H7 (cell line): Measurements from ENCODE around the gene TTC33. TPM values are rescaled to one million over a fixed set of nuclear protein-coding genes. Genes with fewer than 3 reads are reported as not detected.

Experiments
- DNase-seq: peaks from one replicate; pipeline ENCODE4 v3.0.0; 2012
- H3K27me3 ChIP-seq: 2 replicates; pipeline ENCODE4 v1.6.0; 2011; ENCODE audit warnings: mild to moderate bottlenecking, low read length; ENCODE audit not compliant: control insufficient read depth, insufficient read depth
- H3K36me3 ChIP-seq: replicated peaks from 2 replicates; pipeline ENCODE4 v1.5.1; 2011; ENCODE audit warnings: low read length; ENCODE audit not compliant: control insufficient read depth, insufficient read depth
- H3K4me3 ChIP-seq: 2 replicates; pipeline ENCODE4 v1.5.1; 2011; ENCODE audit warnings: low read depth, mild to moderate bottlenecking, control low read depth, low read length, moderate library complexity; ENCODE audit not compliant: insufficient read depth
- total RNA-seq: library from RNA; depleted of rRNA; stranded (reverse); fragments of >200 nt; shearing (Covaris generic); gene quantifications from 2 replicates; pipeline ENCODE4 v1.2.3, GENCODE V29; 2014

The TTC33 gene
- total RNA-seq, 1 experiment from 2014 or later: 7.8 TPM

DNA sequence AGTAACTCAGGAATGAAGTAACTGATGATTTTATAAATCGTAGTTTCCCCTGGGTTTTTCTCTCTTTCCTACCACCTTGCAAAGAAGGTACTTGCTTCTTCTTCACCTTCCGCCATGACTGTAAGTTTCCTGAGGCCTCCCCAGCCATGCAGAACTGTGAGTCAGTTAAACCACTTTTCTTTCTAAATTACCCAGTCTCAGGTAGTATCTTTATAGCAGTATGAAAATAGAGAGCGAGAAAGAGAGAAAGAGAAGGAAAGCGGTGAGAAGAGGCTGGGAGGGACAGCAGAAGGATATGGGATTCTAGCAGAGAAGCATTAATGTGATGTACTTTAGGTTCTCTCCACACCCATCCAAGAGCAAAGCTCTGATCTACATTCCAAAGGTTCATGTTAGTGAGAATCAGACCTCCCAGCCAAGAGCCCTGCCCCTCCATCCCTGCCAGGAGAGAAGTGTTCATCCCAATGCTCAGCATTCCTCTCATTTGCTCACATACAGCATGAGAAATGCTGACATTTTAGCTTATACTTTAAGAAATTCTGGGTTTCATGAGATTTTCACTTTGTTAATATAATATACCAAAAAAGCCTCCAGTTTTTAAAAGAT, 261.0 kb downstream of the TTC33 start:
- Histone ChIP-seq H3K36me3 (no peaks in the 10 kb centered on the region), H3K27me3 (no peaks in the 10 kb centered on the region), H3K4me3 (no peak overlapping the region)
- no peak for DNase-seq

DNA sequence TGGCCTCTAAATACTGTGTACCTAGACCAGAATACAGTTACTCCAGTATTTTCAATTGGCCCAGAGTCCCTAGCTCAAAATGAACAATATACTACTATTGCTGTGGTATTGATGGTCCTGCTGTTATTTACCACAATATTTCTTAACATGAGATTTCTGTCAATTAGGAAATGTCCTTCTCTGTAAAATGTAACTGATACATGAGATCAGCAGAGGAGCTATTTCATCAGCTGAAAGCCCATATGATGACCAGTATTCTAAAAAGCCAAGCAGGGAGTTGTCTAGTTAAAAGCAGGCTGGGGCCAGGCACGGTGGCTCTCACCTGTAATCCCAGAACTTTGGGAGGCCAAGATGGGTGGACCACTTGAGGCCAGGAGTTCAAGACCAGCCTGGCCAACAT, 263.7 kb downstream of the TTC33 start:
- no peak for DNase-seq
- Histone ChIP-seq H3K4me3 (no peak overlapping the region), H3K27me3 (no peaks in the 10 kb centered on the region), H3K36me3 (no peaks in the 10 kb centered on the region)

DNA sequence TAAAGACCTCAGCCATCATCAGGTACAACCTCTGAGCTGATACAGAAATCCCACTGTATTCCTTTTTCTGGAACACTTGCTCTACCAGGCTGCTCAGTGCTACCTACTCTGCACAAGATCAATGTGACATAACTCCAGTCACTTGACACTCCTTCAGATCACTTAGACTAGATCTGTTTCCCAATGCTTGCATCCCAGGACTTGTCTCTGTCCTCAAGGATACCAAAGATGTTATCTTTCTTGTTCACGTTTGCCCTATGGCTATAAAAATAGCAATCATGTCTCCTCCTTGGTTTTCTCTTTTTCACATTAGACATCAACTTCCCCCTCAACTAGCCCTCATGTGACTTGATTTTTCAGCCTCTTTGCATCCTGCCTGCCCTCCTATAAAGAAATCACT, 264.1 kb downstream of the TTC33 start:
- DNase-seq: no peak
- Histone ChIP-seq H3K27me3 (no peaks in the 10 kb centered on the region), H3K36me3 (no peaks in the 10 kb centered on the region), H3K4me3 (no peak overlapping the region)

DNA sequence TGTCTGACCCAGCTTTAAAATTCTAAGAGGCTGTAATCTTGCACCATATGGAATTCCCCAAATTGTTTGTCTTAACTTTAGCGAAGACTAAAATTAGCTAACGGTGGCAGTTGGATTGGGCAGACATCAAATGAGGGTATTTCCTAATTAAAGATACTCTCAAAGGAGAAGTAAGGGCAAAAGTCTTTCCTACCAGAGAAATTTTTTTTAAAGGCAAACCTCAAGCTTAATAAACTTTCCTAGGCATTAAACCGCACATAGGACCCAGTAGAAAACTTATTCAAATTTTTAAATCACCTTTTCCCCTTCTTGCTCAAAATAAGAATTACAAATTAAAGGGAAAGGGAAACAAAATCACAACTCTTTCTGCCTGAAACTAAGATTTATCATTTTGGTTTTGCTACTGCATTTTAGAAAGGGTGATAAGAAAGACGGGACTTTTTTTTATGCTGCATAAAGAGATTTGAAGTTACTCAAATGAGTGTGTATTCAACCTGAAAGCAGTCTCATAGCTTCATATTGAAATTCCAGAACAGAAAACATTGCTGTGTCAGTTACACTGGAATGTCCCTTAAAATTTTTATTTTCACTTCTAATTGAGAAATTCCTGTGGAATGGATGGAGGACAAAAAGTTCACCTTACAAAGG, 265.2 kb downstream of the TTC33 start:
- H3K4me3 ChIP-seq: no peak overlapping the region
- H3K27me3 ChIP-seq: no peaks in the 10 kb centered on the region
- no peak for DNase-seq
- H3K36me3 ChIP-seq: no peaks in the 10 kb centered on the region

DNA sequence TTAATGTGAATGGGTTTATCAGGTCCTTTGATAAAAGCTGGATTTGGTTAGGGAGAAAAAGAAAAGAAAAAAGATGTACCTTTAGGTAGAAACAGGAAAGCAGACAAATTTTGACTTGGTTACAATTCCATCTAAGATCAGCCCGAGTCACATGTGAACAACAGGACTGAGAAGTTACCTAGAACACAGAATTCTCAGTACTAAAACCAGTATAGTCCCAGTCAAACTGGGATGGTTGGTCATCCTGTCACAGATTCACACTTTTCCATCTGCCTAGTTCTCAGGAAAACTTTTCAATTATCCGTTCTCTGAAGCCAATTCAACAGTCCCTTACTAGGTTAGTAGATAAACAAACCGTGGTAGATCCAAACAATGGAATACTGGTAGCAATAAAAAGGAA, 266.3 kb downstream of the TTC33 start:
- DNase-seq: no peak
- Histone ChIP-seq H3K4me3 (no peak overlapping the region), H3K27me3 (no peaks in the 10 kb centered on the region), H3K36me3 (no peaks in the 10 kb centered on the region)

DNA sequence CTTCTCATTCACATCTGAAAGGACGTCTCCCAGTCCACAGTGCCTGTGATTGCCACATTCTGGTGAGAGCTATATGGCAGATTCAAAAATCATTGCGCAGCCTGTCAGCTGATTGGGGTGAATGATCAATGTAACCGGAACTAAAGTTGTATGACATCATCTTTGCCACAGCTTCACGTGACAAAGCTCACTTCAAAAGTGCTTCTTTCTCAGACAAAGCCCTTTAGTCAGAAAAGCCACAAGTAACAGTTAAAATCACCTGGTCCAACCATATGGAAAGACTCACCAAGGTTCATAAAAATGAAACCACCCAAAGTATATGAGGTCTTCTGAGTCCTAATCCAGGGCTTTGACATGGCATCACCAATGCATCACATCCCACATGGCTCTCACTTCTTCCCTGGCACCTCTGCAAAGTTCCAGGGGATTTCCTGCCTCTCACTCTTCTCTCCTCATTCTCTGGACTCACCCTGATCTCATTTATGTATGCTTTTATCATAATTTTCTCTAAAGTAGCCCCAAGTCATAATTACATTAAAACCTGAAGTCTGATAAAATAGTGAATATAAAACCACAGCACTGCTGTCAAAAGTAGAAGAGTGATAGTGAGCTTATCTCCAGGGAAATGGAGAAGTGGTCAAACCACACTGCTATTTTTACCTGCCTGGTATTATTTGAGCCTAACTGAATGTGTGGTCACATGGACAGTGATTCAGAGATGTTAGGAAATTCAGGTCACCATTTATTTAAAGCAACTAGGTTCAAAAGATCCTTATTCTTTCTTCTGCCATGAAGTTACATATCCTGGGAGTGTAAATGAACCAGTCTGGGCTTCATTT, 269.1 kb downstream of the TTC33 start:
- Histone ChIP-seq H3K27me3 (no peaks in the 10 kb centered on the region), H3K4me3 (no peak overlapping the region), H3K36me3 (no peaks in the 10 kb centered on the region)
- DNase-seq: no peak

GRCh38 chr5:40485021-40485998, 270.5 kb downstream of the TTC33 start:
- Histone ChIP-seq H3K4me3 (no peak overlapping the region), H3K36me3 (no peaks in the 10 kb centered on the region), H3K27me3 (no peaks in the 10 kb centered on the region)
- DNase-seq: no peak

- Histone ChIP-seq H3K4me3 (no peak overlapping the region), H3K36me3 (no peaks in the 10 kb centered on the region), H3K27me3 (no peaks in the 10 kb centered on the region)
- no peak for DNase-seq
Observed at GRCh38 chr5:40484495-40484894, 271.3 kb downstream of the TTC33 start.

- Histone ChIP-seq H3K27me3 (no peaks in the 10 kb centered on the region), H3K36me3 (no peaks in the 10 kb centered on the region), H3K4me3 (no peak overlapping the region)
- no peak for DNase-seq
Observed at GRCh38 chr5:40483316-40483715, 272.4 kb downstream of the TTC33 start.

DNA sequence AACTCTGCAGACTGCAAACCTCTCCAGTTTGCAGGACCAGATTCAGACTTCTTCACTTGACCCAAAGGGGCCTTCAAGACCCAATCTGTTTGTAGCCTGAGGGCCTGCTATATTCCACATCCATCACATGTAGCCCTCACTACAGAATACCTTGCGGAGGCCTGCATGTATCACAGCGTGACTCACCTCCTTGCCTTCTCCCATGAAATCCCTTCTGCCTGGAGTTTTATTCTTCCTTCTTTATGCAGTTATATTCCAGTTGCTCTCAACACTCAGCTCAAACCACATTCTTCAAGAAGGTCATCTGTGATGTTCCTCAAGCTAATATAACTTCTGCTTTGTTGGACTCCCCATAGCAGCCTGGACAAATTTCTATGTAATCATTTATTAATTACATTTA, 274.5 kb downstream of the TTC33 start:
- no peak for DNase-seq
- Histone ChIP-seq H3K27me3 (no peaks in the 10 kb centered on the region), H3K4me3 (no peak overlapping the region), H3K36me3 (no peaks in the 10 kb centered on the region)

GRCh38 chr5:40480392-40480791, 275.4 kb downstream of the TTC33 start:
- Histone ChIP-seq H3K4me3 (no peak overlapping the region), H3K27me3 (no peaks in the 10 kb centered on the region), H3K36me3 (no peaks in the 10 kb centered on the region)
- DNase-seq: no peak

DNA sequence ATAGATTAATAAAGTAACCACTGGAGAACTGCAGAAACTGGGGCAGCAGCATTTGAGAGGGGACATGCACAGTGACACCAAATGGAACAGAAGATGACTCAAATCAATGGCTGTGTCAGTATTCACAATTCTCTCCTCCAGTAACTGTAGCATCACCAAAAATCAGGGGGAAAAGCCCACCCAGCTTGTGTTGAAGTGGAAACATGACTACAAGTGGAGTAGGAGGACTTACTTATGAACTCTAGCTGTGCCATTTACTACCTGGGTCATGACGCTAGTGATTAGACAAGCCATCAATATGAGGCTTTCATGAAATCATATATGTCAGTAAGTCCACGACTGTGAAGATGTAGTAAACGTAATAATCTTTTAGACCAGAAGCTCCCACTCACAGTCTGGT, 275.8 kb downstream of the TTC33 start:
- DNase-seq: no peak
- H3K27me3 ChIP-seq: no peaks in the 10 kb centered on the region
- H3K36me3 ChIP-seq: no peaks in the 10 kb centered on the region
- H3K4me3 ChIP-seq: no peak overlapping the region

DNA sequence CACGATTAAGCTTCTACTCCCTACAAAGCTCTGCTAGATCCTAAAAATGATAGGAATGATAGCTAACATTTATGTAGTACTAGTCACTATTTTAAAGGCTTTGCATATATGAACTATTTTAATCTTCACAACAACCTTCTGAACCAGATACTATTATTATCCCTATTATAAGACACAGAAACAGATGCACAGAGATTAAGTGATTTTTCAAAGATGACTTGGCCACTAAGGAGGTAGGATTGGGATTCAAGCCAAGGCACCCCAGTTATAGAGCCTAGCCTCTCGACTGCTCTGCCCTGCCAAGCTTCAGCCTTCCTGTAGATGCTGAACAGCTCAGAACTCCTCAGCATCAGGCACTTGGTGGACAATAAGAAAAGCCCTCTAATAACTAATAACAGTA, 277.0 kb downstream of the TTC33 start:
- H3K4me3 ChIP-seq: no peak overlapping the region
- no peak for DNase-seq
- no peaks in the 10 kb centered on the region for H3K27me3 ChIP-seq
- no peaks in the 10 kb centered on the region for H3K36me3 ChIP-seq

GRCh38 chr5:40477856-40478546, 277.8 kb downstream of the TTC33 start:
- H3K4me3 ChIP-seq: no peak overlapping the region
- DNase-seq: no peak

More at GRCh38 chr5:40477856-40478546, 277.8 kb downstream of the TTC33 start:
- no peaks in the 10 kb centered on the region for H3K27me3 ChIP-seq
- H3K36me3 ChIP-seq: no peaks in the 10 kb centered on the region
